Endothelial cell of umbilical vein (primary cell): ENCODE data around the gene BCL7A. TPM values are rescaled to one million over a fixed set of nuclear protein-coding genes. Genes with fewer than 3 reads are reported as not detected.

ENCODE experiments used
- BruUV-seq: library from RNA; stranded (reverse); fragments of 400-500 nt; replicated peaks from 2 replicates; lab custom pipeline; 2021; lab: Mats Ljungman, UMichigan
- CTCF ChIA-PET: fragments of 300-600, 350-600 bp; sonication (Branson Sonifier 250); formaldehyde crosslinking; loops from one replicate; lab custom pipeline; 2021; ENCODE audit warnings: antibody characterized with exemption, inconsistent platforms; lab: Charles Lee
- POLR2A ChIA-PET: fragments of 300-600, 350-600 bp; sonication (Branson Sonifier 250); formaldehyde crosslinking; loops from one replicate; lab custom pipeline; 2021; ENCODE audit warnings: antibody characterized with exemption, inconsistent platforms; lab: Charles Lee
- DNase-seq: peaks from one replicate; pipeline ENCODE4 v3.0.0-alpha.2; 2011; ENCODE audit warnings: low read depth, low spot score
- FAIRE-seq: peaks from 2 replicates; lab custom pipeline; 2011; peaks lifted over from hg19 to GRCh38; lab: Jason Lieb, UNC
- H2AFZ ChIP-seq: 2 replicates; pipeline ENCODE4 v1.6.0; 2012; ENCODE audit warnings: low read depth, low read length, control low read depth, inconsistent platforms
- H3K27ac ChIP-seq: 2 replicates; pipeline ENCODE4 v1.5.1; 2011; ENCODE audit warnings: low read depth, mild to moderate bottlenecking, control low read depth, low read length, moderate library complexity; ENCODE audit not compliant: insufficient read depth
- H3K27me3 ChIP-seq, 2 experiments: 2 replicates each; pipeline versions ENCODE4 v1.6.0 to v1.6.1; 2011; ENCODE audit warnings: low read length in 2 of 2, mixed read lengths in 1 of 2; ENCODE audit not compliant: control insufficient read depth in 2 of 2, insufficient read depth in 2 of 2
- H3K36me3 ChIP-seq, 2 experiments: 2 replicates in 1 of 2; 3 replicates in 1 of 2; pipeline ENCODE4 v1.5.1; 2011; ENCODE audit warnings: low read length in 2 of 2, mild to moderate bottlenecking in 1 of 2, moderate library complexity in 1 of 2; ENCODE audit not compliant: control insufficient read depth in 2 of 2, insufficient read depth in 2 of 2; ENCODE audit errors: extremely low read depth in 1 of 2
- H3K4me1 ChIP-seq: 3 replicates; pipeline ENCODE4 v1.5.1; 2011; ENCODE audit warnings: mild to moderate bottlenecking, low read length; ENCODE audit not compliant: control insufficient read depth, insufficient read depth; ENCODE audit errors: extremely low read depth
- H3K4me2 ChIP-seq: 2 replicates; pipeline ENCODE4 v1.6.1; 2011; ENCODE audit warnings: low read length, control low read depth, mixed read lengths; ENCODE audit not compliant: insufficient read depth
- H3K4me3 ChIP-seq, 3 experiments: fragments of 200-600 bp in 1 of 3; sonication (generic), shearing (Covaris generic) in 1 of 3; replicated peaks in 1 of 3; 2 replicates each; pipeline ENCODE4 v1.5.1; 2011 to 2016; ENCODE audit warnings: control low read depth in 3 of 3, low read length in 3 of 3, mild to moderate bottlenecking in 2 of 3, inconsistent platforms in 1 of 3, low read depth in 1 of 3, moderate library complexity in 1 of 3; ENCODE audit not compliant: insufficient read depth in 1 of 3
- H3K79me2 ChIP-seq: 2 replicates; pipeline ENCODE4 v1.6.0; 2012; ENCODE audit warnings: low read length, inconsistent platforms; ENCODE audit not compliant: control insufficient read depth, insufficient read depth
- H3K9ac ChIP-seq: replicated peaks from 2 replicates; pipeline ENCODE3; 2011; ENCODE audit warnings: low read length, control low read depth; ENCODE audit not compliant: insufficient read depth; ENCODE audit errors: extremely low read depth
- H3K9me1 ChIP-seq: replicated peaks from 3 replicates; pipeline ENCODE4 v1.6.0; 2011; ENCODE audit warnings: mild to moderate bottlenecking, low read length; ENCODE audit not compliant: control insufficient read depth, insufficient read depth; ENCODE audit errors: extremely low read depth
- H3K9me3 ChIP-seq: replicated peaks from 2 replicates; pipeline ENCODE4 v1.5.1; 2012; ENCODE audit warnings: low read length, inconsistent platforms; ENCODE audit not compliant: control insufficient read depth, insufficient read depth
- H4K20me1 ChIP-seq: replicated peaks from 2 replicates; pipeline ENCODE3; 2011; ENCODE audit warnings: mild to moderate bottlenecking, low read length; ENCODE audit not compliant: control insufficient read depth, insufficient read depth; ENCODE audit errors: extremely low read depth
- EZH2 ChIP-seq: IDR thresholded peaks from 2 replicates; pipeline ENCODE4 v1.6.1; 2012; ENCODE audit warnings: borderline replicate concordance, low read depth, mild to moderate bottlenecking, moderate library complexity, low read length, inconsistent platforms; ENCODE audit not compliant: severe bottlenecking
- FOS ChIP-seq: IDR thresholded peaks from 2 replicates; pipeline ENCODE4 v1.6.1; 2011; ENCODE audit warnings: mild to moderate bottlenecking, low read length, moderate library complexity, borderline replicate concordance; ENCODE audit not compliant: insufficient read depth
- GATA2 ChIP-seq: IDR thresholded peaks from 2 replicates; pipeline ENCODE4 v1.7.0; 2011; ENCODE audit warnings: low read depth, mild to moderate bottlenecking, moderate library complexity, mixed read lengths, low read length; ENCODE audit not compliant: insufficient read length, insufficient read depth
- MYC ChIP-seq: IDR thresholded peaks from one replicate; pipeline ENCODE4 v1.6.1; 2011; ENCODE audit warnings: mild to moderate bottlenecking, low read depth, low read length
- dilution Hi-C: fragments of 300-500 bp; cut with MboI; formaldehyde crosslinking; loops from one replicate; pipeline ENCODE4 v1.15.0; 2019; ENCODE audit warnings: low sequenced_read_pairs; ENCODE audit not compliant: extremely low pct_ligation_motif_present
- intact Hi-C: fragments of 100-400 bp; cut with micrococcal nuclease; formaldehyde crosslinking; loops from one replicate; pipeline ENCODE4 v1.10.0; 2022
- polyA plus RNA-seq, 4 experiments: library from polyadenylated mRNA; depleted of rRNA in 3 of 4; stranded (reverse) in 3 of 4; unstranded in 1 of 4; fragments of >200 nt; gene quantifications; 2 replicates each; pipeline versions ENCODE4 v1.2.1 to v1.2.3, GENCODE V29; 2011 to 2012; ENCODE audit warnings: missing spikeins in 1 of 4
- total RNA-seq: library from RNA; stranded (reverse); gene quantifications from 2 replicates; pipeline ENCODE4 v1.2.3, GENCODE V29; 2021
- TF ChIP-seq, protein P1 (sequence below), 2 donors: IDR thresholded peaks; 1 replicate in 1 of 2; 2 replicates in 1 of 2; pipeline ENCODE4 v1.5.1; 2011; ENCODE audit warnings: low read length in 2 of 2, mild to moderate bottlenecking in 2 of 2, moderate library complexity in 2 of 2, control low read depth in 1 of 2, inconsistent platforms in 1 of 2, low read depth in 1 of 2; ENCODE audit not compliant: insufficient read depth in 1 of 2; ENCODE audit errors: extremely low read depth in 1 of 2

The BCL7A gene
- total and polyA plus RNA-seq, 2 donors (not counting 3 experiments of a cell fraction or from before 2014, with no cell fraction given), result 9.7 to 11.1 TPM

DNA sequence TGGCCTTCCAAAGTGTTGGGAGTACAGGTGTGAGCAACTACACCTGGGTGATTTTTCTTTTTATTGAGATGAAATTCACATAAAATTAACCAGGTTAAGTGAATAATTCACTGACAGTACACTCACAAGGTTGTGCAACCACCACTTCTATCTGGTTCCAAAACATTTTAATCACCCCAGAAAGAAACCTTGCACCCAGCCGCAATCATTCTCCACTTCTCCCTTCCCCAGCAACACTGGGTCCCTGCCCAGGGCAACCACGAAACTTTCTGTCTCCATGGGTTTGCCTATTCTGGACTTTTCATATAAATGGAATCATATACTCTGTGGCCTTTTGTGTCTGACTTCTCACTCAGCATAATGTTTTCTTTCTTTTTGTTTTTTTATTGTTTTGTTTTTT lies 30.6 kb downstream of the BCL7A start:
- FAIRE-seq (no peak), DNase-seq (no peak)
- BruUV-seq, result no TSS peak
- no peak overlapping the region for H2AFZ ChIP-seq
- H3K79me2 ChIP-seq, result no peaks in the 10 kb centered on the region
- no peaks in the 10 kb centered on the region for H3K27me3 ChIP-seq
- CTCF ChIA-PET, result interaction anchor here (0.7 to 2.6 kb wide), 4 partner anchors 70 to 139 kb away, joined by 3 to 11 read pairs (median 8); no protein-coding TSS in a partner anchor
- no peak overlapping the region for H3K4me2 ChIP-seq
- H3K9me3 ChIP-seq, result no peaks in the 10 kb centered on the region
- no peaks in the 10 kb centered on the region for H4K20me1 ChIP-seq
- intact Hi-C loops, result no loop called here
- dilution Hi-C loops, result no loop called here
- no peak overlapping the region for H3K4me3 ChIP-seq
- POLR2A ChIA-PET, result no interaction called here
- H3K9me1 ChIP-seq, result no peaks in the 10 kb centered on the region
- no peak overlapping the region for H3K9ac ChIP-seq
- no peak overlapping the region for H3K27ac ChIP-seq
- peaks cover 0 to 2% of the 10 kb centered on the region in 2 experiments for H3K36me3 ChIP-seq
- TF ChIP-seq, protein P1, sequence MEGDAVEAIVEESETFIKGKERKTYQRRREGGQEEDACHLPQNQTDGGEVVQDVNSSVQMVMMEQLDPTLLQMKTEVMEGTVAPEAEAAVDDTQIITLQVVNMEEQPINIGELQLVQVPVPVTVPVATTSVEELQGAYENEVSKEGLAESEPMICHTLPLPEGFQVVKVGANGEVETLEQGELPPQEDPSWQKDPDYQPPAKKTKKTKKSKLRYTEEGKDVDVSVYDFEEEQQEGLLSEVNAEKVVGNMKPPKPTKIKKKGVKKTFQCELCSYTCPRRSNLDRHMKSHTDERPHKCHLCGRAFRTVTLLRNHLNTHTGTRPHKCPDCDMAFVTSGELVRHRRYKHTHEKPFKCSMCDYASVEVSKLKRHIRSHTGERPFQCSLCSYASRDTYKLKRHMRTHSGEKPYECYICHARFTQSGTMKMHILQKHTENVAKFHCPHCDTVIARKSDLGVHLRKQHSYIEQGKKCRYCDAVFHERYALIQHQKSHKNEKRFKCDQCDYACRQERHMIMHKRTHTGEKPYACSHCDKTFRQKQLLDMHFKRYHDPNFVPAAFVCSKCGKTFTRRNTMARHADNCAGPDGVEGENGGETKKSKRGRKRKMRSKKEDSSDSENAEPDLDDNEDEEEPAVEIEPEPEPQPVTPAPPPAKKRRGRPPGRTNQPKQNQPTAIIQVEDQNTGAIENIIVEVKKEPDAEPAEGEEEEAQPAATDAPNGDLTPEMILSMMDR (IDR thresholded peaks at IDR 0.05; ENCODE audit: extremely low read depth in 1 of 2, insufficient read depth in 1 of 2, low read depth in 1 of 2, low read length in 2 of 2), result no peak
- TF ChIP-seq MYC (no peak), EZH2 (no peak), GATA2 (no peak), FOS (no peak)
- no peaks in the 10 kb centered on the region for H3K4me1 ChIP-seq
